GM12878 (cell line): ENCODE results near the gene DNHD1. TPM values are rescaled to one million over a fixed set of nuclear protein-coding genes. Genes with fewer than 3 reads are reported as not detected.

ENCODE experiments used
- ATAC-seq: fragments of 200-7000 bp; cut with Tn5 transposase; 3 replicates; pipeline ENCODE4 v1.9.1; 2020; ENCODE audit warnings: mild to moderate bottlenecking, moderate library complexity
- BruUV-seq: library from RNA; stranded (reverse); fragments of 400-500 nt; replicated peaks from 2 replicates; lab custom pipeline; 2021; lab: Mats Ljungman, UMichigan
- CTCF ChIA-PET: fragments of 300-600 bp; sonication (Branson Sonifier 250); formaldehyde crosslinking; extraction: SDS; loops from one replicate; lab custom pipeline; 2021; ENCODE audit warnings: inconsistent platforms; lab: Yijun Ruan, JAX
- POLR2A ChIA-PET: fragments of 350-600 bp; formaldehyde crosslinking; extraction: SDS; loops from one replicate; lab custom pipeline; 2021; ENCODE audit warnings: inconsistent platforms; lab: Charles Lee
- RAD21 ChIA-PET: fragments of 300-600 bp; sonication (Branson Sonifier 250); formaldehyde crosslinking; loops from one replicate; lab custom pipeline; 2023; ENCODE audit warnings: antibody characterized with exemption; ENCODE audit not compliant: unreplicated experiment; lab: Charles Lee
- SMC1A ChIA-PET: fragments of 300-600 bp; sonication (Branson Sonifier 250); formaldehyde crosslinking; loops from one replicate; lab custom pipeline; 2023; ENCODE audit not compliant: unreplicated experiment, uncharacterized antibody; lab: Charles Lee
- DNase-seq: peaks from one replicate; pipeline ENCODE4 v3.0.0-alpha.2; 2011; ENCODE audit warnings: low read depth, low spot score
- FAIRE-seq: peaks from 3 replicates; lab custom pipeline; 2011; peaks lifted over from hg19 to GRCh38; lab: Jason Lieb, UNC
- H2AFZ ChIP-seq: 2 replicates; pipeline ENCODE4 v1.6.0; 2011; ENCODE audit warnings: low read depth, low read length, control low read depth; ENCODE audit not compliant: control insufficient read depth
- H3K27ac ChIP-seq: 2 replicates; pipeline ENCODE4 v1.5.1; 2011; ENCODE audit warnings: control low read depth; ENCODE audit not compliant: control insufficient read depth, insufficient read depth
- H3K27me3 ChIP-seq, 2 experiments: replicated peaks in 1 of 2; 2 replicates each; pipeline versions ENCODE4 v1.6.0 to v1.6.1; 2011; ENCODE audit warnings: low read length in 1 of 2; ENCODE audit not compliant: control insufficient read depth in 2 of 2, insufficient read depth in 2 of 2
- H3K36me3 ChIP-seq, 2 experiments: 2 replicates each; pipeline ENCODE4 v1.5.1; 2011; ENCODE audit warnings: low read length in 1 of 2; ENCODE audit not compliant: control insufficient read depth in 2 of 2, insufficient read depth in 2 of 2
- H3K4me1 ChIP-seq: 2 replicates; pipeline ENCODE4 v1.6.1; 2011; ENCODE audit warnings: mild to moderate bottlenecking, low read length, moderate library complexity, mixed read lengths; ENCODE audit not compliant: control insufficient read depth, insufficient read depth
- H3K4me2 ChIP-seq: 2 replicates; pipeline ENCODE4 v1.6.0; 2011; ENCODE audit warnings: control low read depth; ENCODE audit not compliant: control insufficient read depth, insufficient read depth
- H3K4me3 ChIP-seq: fragments of 200-600 bp; sonication (generic); 2 replicates; pipeline ENCODE4 v1.5.1; 2016
- H3K79me2 ChIP-seq: 2 replicates; pipeline ENCODE4 v1.6.0; 2011; ENCODE audit warnings: low read length; ENCODE audit not compliant: control insufficient read depth, insufficient read depth
- H3K9ac ChIP-seq: 2 replicates; pipeline ENCODE4 v1.8.0; 2011; ENCODE audit warnings: low read length, control low read depth, mixed read lengths; ENCODE audit not compliant: control insufficient read depth, insufficient read depth
- H3K9me3 ChIP-seq: replicated peaks from 3 replicates; pipeline ENCODE4 v1.5.1; 2011; ENCODE audit warnings: mild to moderate bottlenecking, low read length; ENCODE audit not compliant: control insufficient read depth, insufficient read depth
- H4K20me1 ChIP-seq: 2 replicates; pipeline ENCODE4 v1.6.0; 2011; ENCODE audit not compliant: control insufficient read depth, insufficient read depth
- ELK1 ChIP-seq: IDR thresholded peaks from 2 replicates; pipeline ENCODE4 v1.6.1; 2012; ENCODE audit warnings: low read depth, low read length, improper control_type of control experiment
- MEF2B ChIP-seq: fragments of 450-650 bp; IDR thresholded peaks from 2 replicates; pipeline ENCODE4 v1.6.1; 2018; ENCODE audit warnings: mild to moderate bottlenecking, moderate library complexity; ENCODE audit not compliant: partially characterized antibody, poor library complexity, severe bottlenecking
- NR2C2 ChIP-seq: IDR thresholded peaks from 2 replicates; pipeline ENCODE4 v1.6.1; 2011; ENCODE audit warnings: borderline replicate concordance, low read depth; ENCODE audit not compliant: control insufficient read depth, insufficient read length
- PAX5 ChIP-seq: IDR thresholded peaks from 2 replicates; pipeline ENCODE4 v1.6.1; 2011; ENCODE audit warnings: low read depth, low read length, borderline replicate concordance
- SPI1 ChIP-seq: IDR thresholded peaks from 2 replicates; pipeline ENCODE4 v1.6.1; 2011; ENCODE audit warnings: low read depth, mild to moderate bottlenecking, low read length, moderate library complexity, borderline replicate concordance; ENCODE audit not compliant: insufficient read depth
- USF1 ChIP-seq: IDR thresholded peaks from 2 replicates; pipeline ENCODE4 v1.6.1; 2011; ENCODE audit warnings: borderline replicate concordance, low read depth, mild to moderate bottlenecking, moderate library complexity, mixed read lengths, low read length; ENCODE audit not compliant: insufficient read depth; ENCODE audit errors: extremely low read length
- ZBTB11 ChIP-seq: fragments of 450-650 bp; formaldehyde crosslinking; IDR thresholded peaks from 2 replicates; pipeline ENCODE4 v1.5.0; 2022; ENCODE audit warnings: mild to moderate bottlenecking, missing genetic modification characterization
- ZNF687 ChIP-seq: fragments of 450-650 bp; IDR thresholded peaks from 2 replicates; pipeline ENCODE4 v1.6.1; 2017; ENCODE audit warnings: mild to moderate bottlenecking, moderate library complexity
- WGBS: methylation state at CpG from one replicate; pipeline ENCODE4 v1.1.6; 2016; ENCODE audit warnings: low lambda C conversion rate; ENCODE audit not compliant: insufficient replicate concordance, insufficient coverage; ENCODE audit errors: missing lambda C conversion rate; 5-methylcytosine and 5-hydroxymethylcytosine counted together
- in situ Hi-C: fragments of 300-500 bp; cut with MboI; formaldehyde crosslinking; loops from 9 replicates; pipeline ENCODE4 v1.14.3; 2018; ENCODE audit warnings: mixed read lengths
- intact Hi-C: fragments of 100-400 bp; cut with micrococcal nuclease; formaldehyde crosslinking; loops from one replicate; pipeline ENCODE4 v1.14.2; 2022; ENCODE audit not compliant: unreplicated experiment
- polyA plus RNA-seq, 11 experiments: library from polyadenylated mRNA; depleted of rRNA in 4 of 11; unstranded in 6 of 11; stranded (reverse) in 5 of 11; fragments of >200 nt; fragmentation: Nextera tagmentation in 4 of 11; fragmentation: Illumina TruSeq in 1 of 11; extraction: Ambion mirVana in 4 of 11; extraction: Trizol in 1 of 11; gene quantifications; 1 replicate in 1 of 11; 2 replicates in 10 of 11; pipeline versions ENCODE4 v1.2.1 to v1.2.3, GENCODE V29; 2011 to 2016; ENCODE audit warnings: inconsistent platforms in 2 of 11, missing spikeins in 2 of 11, low read depth in 1 of 11
- total RNA-seq, 4 experiments: library from RNA; depleted of rRNA in 3 of 4; stranded (reverse); fragments of >200 nt in 3 of 4; fragmentation: Illumina TruSeq in 1 of 4; extraction: Trizol in 1 of 4; gene quantifications; 2 replicates each; pipeline versions ENCODE4 v1.2.1 to v1.2.3, GENCODE V29; 2013 to 2021

Gene DNHD1
- total and polyA plus RNA-seq, 10 of the 15 experiments (the other 5 are each of a cell fraction or from before 2014, with no cell fraction given) = 0.99 to 16.9 (median 8.6) TPM

- peak overlapping the region; percentile 98 for H3K4me2 ChIP-seq
- POLR2A ChIA-PET = interaction anchor here (0.5 to 7.2 kb wide), 12 partner anchors 10 to 372 kb away, joined by 3 to 85 read pairs (median 3); partner anchors contain the start of genes ARFIP2, FHIP1B, MRPL17 and TIMM10B
- peak overlapping the region; percentile 65 for H3K9ac ChIP-seq
- peak overlapping the region; percentile 88 for H3K27ac ChIP-seq
- DNase-seq = no peak
- RAD21 ChIA-PET = interaction anchor here (0.8 to 3.0 kb wide), 9 partner anchors 11 to 139 kb away, joined by 3 to 23 read pairs (median 5); partner anchors contain the start of genes MRPL17 and TPP1
- ATAC-seq = peak; percentile 79
- SMC1A ChIA-PET = interaction anchor here (1.2 to 6.2 kb wide), 5 partner anchors 11 to 139 kb away, joined by 3 to 57 read pairs (median 6); partner anchors contain the start of genes MRPL17 and TPP1
- peak overlapping the region; percentile 96 for H3K4me3 ChIP-seq
- CTCF ChIA-PET = interaction anchor here (0.9 to 3.6 kb wide), 6 partner anchors 12 to 227 kb away, joined by 3 to 26 read pairs (median 5); partner anchors contain the start of genes MRPL17 and TPP1
- no peaks in the 10 kb centered on the region for H3K27me3 ChIP-seq
- no peaks in the 10 kb centered on the region for H4K20me1 ChIP-seq
- FAIRE-seq = peak; percentile 83
- intact Hi-C loops = loop anchor here (2.0 to 10.0 kb wide), 2 partner anchors 126 to 222 kb away; partner anchors contain the start of genes ARFIP2 and TIMM10B
- peaks cover 23 to 29% of the 10 kb centered on the region in 2 experiments for H3K36me3 ChIP-seq
- no peak overlapping the region for H2AFZ ChIP-seq
- BruUV-seq = no TSS peak
- 4% methylated on average over 11 of the region's 11 CpGs for WGBS
- peaks cover 32% of the 10 kb centered on the region for H3K4me1 ChIP-seq
- in situ Hi-C loops = loop anchor here (5.0 kb wide), 1 partner anchor 124 kb away; the partner anchor contains the start of genes ARFIP2 and TIMM10B
- no peaks in the 10 kb centered on the region for H3K9me3 ChIP-seq
- H3K79me2 ChIP-seq = peaks cover 76% of the 10 kb centered on the region
- no peak for TF ChIP-seq USF1
- TF ChIP-seq SPI1 = peak; percentile 30; the same call in 1 of the 2 replicates
- no peak for TF ChIP-seq MEF2B
- TF ChIP-seq PAX5 = 0 out of 2 replicates have a peak, but pooled peaks have one; percentile 60
- peak; percentile 54; the same call in 1 of the 2 replicates for TF ChIP-seq ELK1
- no peak for TF ChIP-seq ZBTB11 (CRISPR knock-in tag)
- no peak for TF ChIP-seq NR2C2
- no peak for TF ChIP-seq ZNF687
Observed at GRCh38 chr11:6606471-6607189, 109.5 kb downstream of the DNHD1 start.
